HG02970 (cell line): ENCODE results near the gene MCM5.
"Not testable (repeated sequence)": the region's sequence is repeated elsewhere in the genome, so short reads cannot be mapped to it uniquely, and the experiment has no call there.

ENCODE experiments used
- ATAC-seq: cut with Tn5 transposase; IDR thresholded peaks from one replicate; pipeline ENCODE4 v1.9.1; 2021; ENCODE audit warnings: mild to moderate bottlenecking, moderate library complexity, moderate number of reproducible peaks; ENCODE audit not compliant: unreplicated experiment, low FRiP score

MCM5 gene

GRCh38 chr22:35467681-35468434 is 67.9 kb downstream of the MCM5 start:
- ATAC-seq: no peak

- no peak for ATAC-seq
Measured at GRCh38 chr22:35470903-35471321, 71.0 kb downstream of the MCM5 start.

DNA sequence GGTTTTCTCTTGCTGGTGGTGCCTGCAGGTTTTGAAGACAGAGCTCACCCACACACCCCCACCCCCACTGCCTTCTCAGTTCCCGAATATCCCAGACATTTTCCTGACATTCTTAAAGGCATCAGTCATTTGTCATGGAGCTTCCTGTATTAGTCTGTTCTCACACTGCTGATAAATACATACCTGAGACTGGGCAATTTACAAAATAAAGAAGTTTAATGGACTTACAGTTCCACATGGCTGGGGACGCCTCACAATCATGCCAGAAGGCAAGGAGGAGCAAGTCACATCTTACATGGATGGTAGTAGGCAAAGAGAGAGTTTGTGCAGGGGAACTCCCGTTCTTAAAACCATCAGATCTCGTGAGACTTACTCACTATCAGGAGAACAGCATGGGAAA is 71.6 kb downstream of the MCM5 start:
- ATAC-seq: not testable (repeated sequence)

- ATAC-seq: no peak
Measured at GRCh38 chr22:35472488-35472887, 72.5 kb downstream of the MCM5 start.

DNA sequence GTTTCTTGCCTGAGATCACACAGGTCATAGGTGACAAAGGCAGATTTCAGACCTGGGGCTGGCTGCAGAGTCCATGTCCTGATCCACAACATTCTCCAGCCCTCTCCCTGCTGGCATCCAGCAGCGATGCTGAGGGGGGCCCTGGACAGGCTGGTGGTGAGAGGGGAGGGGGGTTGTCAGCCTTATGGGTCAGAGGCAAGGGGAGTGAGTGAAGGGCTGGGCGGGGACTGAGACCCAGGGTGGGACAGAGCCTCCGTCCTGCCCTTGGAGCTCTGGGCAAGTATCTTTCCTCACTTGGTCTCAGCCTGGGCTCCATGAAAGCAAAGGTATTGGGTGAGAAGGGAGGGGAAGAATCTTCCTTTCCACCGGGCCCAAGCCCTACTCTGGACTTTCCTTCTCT is 74.0 kb downstream of the MCM5 start:
- no peak for ATAC-seq
